ENCODE data around the gene PJVK.

GRCh38 chr2:178485356-178485755 lies 34.2 kb downstream of the PJVK start:
- TF ChIP-seq, protein P1, sequence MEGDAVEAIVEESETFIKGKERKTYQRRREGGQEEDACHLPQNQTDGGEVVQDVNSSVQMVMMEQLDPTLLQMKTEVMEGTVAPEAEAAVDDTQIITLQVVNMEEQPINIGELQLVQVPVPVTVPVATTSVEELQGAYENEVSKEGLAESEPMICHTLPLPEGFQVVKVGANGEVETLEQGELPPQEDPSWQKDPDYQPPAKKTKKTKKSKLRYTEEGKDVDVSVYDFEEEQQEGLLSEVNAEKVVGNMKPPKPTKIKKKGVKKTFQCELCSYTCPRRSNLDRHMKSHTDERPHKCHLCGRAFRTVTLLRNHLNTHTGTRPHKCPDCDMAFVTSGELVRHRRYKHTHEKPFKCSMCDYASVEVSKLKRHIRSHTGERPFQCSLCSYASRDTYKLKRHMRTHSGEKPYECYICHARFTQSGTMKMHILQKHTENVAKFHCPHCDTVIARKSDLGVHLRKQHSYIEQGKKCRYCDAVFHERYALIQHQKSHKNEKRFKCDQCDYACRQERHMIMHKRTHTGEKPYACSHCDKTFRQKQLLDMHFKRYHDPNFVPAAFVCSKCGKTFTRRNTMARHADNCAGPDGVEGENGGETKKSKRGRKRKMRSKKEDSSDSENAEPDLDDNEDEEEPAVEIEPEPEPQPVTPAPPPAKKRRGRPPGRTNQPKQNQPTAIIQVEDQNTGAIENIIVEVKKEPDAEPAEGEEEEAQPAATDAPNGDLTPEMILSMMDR (IDR thresholded peaks at IDR 0.05) = no peak
- TF ChIP-seq ZFX (IDR thresholded peaks at IDR 0.05; ENCODE audit: borderline replicate concordance) = no peak

Measured in 22Rv1 (cell line).